WTC11 (cell line): Measurements from ENCODE around the gene SPDEF.

Experiments
- CBFB ChIP-seq: sonication (generic); formaldehyde crosslinking; IDR thresholded peaks from 2 replicates; pipeline ENCODE4 v1.8.1; 2022; ENCODE audit warnings: mild to moderate bottlenecking, low read depth, missing genetic modification reagents
- KAT7 ChIP-seq: sonication (generic); formaldehyde crosslinking; IDR thresholded peaks from 2 replicates; pipeline ENCODE4 v1.8.1; 2023; ENCODE audit warnings: missing genetic modification reagents, mild to moderate bottlenecking, borderline replicate concordance
- SOX15 ChIP-seq: fragments of 250-450 bp; sonication (Bioruptor Pico); IDR thresholded peaks from 2 replicates; pipeline ENCODE4 v1.9.0; 2021; ENCODE audit warnings: mild to moderate bottlenecking
- TEAD4 ChIP-seq: sonication (generic); formaldehyde crosslinking; IDR thresholded peaks from 2 replicates; pipeline ENCODE4 v1.8.0; 2022; ENCODE audit warnings: mild to moderate bottlenecking, missing genetic modification reagents
- ZBTB21 ChIP-seq: sonication (generic); formaldehyde crosslinking; IDR thresholded peaks from 2 replicates; pipeline ENCODE4 v1.8.1; 2023; ENCODE audit warnings: mild to moderate bottlenecking, missing genetic modification reagents, borderline replicate concordance
- TF ChIP-seq, protein P1 (sequence below): fragments of 200-600 bp; IDR thresholded peaks from 2 replicates; pipeline ENCODE4 v1.8.0; 2022; ENCODE audit warnings: antibody characterized with exemption
- TF ChIP-seq, protein P2 (sequence below): sonication (generic); formaldehyde crosslinking; IDR thresholded peaks from 2 replicates; pipeline ENCODE4 v1.8.0; 2022; ENCODE audit warnings: mild to moderate bottlenecking, missing genetic modification reagents
- TF ChIP-seq, protein P3 (sequence below): sonication (generic); formaldehyde crosslinking; IDR thresholded peaks from 2 replicates; pipeline ENCODE4 v1.8.1; 2023; ENCODE audit warnings: mild to moderate bottlenecking, missing genetic modification reagents, moderate library complexity
- TF ChIP-seq, protein P4 (sequence below): sonication (generic); formaldehyde crosslinking; conservative IDR thresholded peaks from 2 replicates; pipeline ENCODE4 v1.8.1; 2023; ENCODE audit warnings: mild to moderate bottlenecking, low read depth, missing genetic modification reagents, moderate library complexity
- TF ChIP-seq, protein P5 (sequence below): sonication (generic); formaldehyde crosslinking; IDR thresholded peaks from 2 replicates; pipeline ENCODE4 v1.8.0; 2023; ENCODE audit warnings: mild to moderate bottlenecking, missing genetic modification reagents
- TF ChIP-seq, protein P6 (sequence below): sonication (generic); formaldehyde crosslinking; IDR thresholded peaks from 2 replicates; pipeline ENCODE4 v1.8.1; 2022; ENCODE audit warnings: low read depth, missing genetic modification reagents, borderline replicate concordance

DNA sequence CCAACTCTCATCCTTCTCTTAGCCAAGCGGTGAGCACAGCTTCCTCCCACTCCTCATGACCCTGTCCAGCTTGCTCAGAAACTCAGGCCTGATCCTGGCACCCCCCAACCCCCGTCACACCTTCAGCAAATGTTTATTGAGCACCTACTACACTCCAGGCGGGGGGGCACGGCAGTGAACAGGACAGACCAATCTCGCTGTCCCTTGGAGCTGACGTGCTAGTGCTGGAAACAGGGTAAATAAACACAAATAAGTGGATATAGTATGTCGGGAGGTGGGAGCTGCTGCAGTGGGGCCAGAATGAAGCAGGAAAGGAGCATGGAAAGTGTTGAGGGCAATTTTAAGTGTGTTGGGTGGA, 7.4 kb upstream of the SPDEF start:
- TF ChIP-seq, protein P1, sequence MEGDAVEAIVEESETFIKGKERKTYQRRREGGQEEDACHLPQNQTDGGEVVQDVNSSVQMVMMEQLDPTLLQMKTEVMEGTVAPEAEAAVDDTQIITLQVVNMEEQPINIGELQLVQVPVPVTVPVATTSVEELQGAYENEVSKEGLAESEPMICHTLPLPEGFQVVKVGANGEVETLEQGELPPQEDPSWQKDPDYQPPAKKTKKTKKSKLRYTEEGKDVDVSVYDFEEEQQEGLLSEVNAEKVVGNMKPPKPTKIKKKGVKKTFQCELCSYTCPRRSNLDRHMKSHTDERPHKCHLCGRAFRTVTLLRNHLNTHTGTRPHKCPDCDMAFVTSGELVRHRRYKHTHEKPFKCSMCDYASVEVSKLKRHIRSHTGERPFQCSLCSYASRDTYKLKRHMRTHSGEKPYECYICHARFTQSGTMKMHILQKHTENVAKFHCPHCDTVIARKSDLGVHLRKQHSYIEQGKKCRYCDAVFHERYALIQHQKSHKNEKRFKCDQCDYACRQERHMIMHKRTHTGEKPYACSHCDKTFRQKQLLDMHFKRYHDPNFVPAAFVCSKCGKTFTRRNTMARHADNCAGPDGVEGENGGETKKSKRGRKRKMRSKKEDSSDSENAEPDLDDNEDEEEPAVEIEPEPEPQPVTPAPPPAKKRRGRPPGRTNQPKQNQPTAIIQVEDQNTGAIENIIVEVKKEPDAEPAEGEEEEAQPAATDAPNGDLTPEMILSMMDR, result no peak
- TF ChIP-seq ZBTB21 (no peak), CBFB (CRISPR knock-in tag) (no peak), SOX15 (CRISPR knock-in tag) (no peak), TEAD4 (CRISPR knock-in tag) (no peak), KAT7 (CRISPR knock-in tag) (no peak)
- TF ChIP-seq, protein P2, sequence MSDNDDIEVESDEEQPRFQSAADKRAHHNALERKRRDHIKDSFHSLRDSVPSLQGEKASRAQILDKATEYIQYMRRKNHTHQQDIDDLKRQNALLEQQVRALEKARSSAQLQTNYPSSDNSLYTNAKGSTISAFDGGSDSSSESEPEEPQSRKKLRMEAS (CRISPR knock-in tag), result no peak
- TF ChIP-seq, protein P3, sequence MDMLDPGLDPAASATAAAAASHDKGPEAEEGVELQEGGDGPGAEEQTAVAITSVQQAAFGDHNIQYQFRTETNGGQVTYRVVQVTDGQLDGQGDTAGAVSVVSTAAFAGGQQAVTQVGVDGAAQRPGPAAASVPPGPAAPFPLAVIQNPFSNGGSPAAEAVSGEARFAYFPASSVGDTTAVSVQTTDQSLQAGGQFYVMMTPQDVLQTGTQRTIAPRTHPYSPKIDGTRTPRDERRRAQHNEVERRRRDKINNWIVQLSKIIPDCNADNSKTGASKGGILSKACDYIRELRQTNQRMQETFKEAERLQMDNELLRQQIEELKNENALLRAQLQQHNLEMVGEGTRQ (CRISPR knock-in tag), result no peak
- TF ChIP-seq, protein P4, sequence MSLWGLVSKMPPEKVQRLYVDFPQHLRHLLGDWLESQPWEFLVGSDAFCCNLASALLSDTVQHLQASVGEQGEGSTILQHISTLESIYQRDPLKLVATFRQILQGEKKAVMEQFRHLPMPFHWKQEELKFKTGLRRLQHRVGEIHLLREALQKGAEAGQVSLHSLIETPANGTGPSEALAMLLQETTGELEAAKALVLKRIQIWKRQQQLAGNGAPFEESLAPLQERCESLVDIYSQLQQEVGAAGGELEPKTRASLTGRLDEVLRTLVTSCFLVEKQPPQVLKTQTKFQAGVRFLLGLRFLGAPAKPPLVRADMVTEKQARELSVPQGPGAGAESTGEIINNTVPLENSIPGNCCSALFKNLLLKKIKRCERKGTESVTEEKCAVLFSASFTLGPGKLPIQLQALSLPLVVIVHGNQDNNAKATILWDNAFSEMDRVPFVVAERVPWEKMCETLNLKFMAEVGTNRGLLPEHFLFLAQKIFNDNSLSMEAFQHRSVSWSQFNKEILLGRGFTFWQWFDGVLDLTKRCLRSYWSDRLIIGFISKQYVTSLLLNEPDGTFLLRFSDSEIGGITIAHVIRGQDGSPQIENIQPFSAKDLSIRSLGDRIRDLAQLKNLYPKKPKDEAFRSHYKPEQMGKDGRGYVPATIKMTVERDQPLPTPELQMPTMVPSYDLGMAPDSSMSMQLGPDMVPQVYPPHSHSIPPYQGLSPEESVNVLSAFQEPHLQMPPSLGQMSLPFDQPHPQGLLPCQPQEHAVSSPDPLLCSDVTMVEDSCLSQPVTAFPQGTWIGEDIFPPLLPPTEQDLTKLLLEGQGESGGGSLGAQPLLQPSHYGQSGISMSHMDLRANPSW (CRISPR knock-in tag), result no peak
- TF ChIP-seq, protein P5, sequence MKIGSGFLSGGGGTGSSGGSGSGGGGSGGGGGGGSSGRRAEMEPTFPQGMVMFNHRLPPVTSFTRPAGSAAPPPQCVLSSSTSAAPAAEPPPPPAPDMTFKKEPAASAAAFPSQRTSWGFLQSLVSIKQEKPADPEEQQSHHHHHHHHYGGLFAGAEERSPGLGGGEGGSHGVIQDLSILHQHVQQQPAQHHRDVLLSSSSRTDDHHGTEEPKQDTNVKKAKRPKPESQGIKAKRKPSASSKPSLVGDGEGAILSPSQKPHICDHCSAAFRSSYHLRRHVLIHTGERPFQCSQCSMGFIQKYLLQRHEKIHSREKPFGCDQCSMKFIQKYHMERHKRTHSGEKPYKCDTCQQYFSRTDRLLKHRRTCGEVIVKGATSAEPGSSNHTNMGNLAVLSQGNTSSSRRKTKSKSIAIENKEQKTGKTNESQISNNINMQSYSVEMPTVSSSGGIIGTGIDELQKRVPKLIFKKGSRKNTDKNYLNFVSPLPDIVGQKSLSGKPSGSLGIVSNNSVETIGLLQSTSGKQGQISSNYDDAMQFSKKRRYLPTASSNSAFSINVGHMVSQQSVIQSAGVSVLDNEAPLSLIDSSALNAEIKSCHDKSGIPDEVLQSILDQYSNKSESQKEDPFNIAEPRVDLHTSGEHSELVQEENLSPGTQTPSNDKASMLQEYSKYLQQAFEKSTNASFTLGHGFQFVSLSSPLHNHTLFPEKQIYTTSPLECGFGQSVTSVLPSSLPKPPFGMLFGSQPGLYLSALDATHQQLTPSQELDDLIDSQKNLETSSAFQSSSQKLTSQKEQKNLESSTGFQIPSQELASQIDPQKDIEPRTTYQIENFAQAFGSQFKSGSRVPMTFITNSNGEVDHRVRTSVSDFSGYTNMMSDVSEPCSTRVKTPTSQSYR, result no peak
- TF ChIP-seq, protein P6, sequence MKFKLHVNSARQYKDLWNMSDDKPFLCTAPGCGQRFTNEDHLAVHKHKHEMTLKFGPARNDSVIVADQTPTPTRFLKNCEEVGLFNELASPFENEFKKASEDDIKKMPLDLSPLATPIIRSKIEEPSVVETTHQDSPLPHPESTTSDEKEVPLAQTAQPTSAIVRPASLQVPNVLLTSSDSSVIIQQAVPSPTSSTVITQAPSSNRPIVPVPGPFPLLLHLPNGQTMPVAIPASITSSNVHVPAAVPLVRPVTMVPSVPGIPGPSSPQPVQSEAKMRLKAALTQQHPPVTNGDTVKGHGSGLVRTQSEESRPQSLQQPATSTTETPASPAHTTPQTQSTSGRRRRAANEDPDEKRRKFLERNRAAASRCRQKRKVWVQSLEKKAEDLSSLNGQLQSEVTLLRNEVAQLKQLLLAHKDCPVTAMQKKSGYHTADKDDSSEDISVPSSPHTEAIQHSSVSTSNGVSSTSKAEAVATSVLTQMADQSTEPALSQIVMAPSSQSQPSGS, result no peak
